ENCODE results near the gene DPM3.

DNA sequence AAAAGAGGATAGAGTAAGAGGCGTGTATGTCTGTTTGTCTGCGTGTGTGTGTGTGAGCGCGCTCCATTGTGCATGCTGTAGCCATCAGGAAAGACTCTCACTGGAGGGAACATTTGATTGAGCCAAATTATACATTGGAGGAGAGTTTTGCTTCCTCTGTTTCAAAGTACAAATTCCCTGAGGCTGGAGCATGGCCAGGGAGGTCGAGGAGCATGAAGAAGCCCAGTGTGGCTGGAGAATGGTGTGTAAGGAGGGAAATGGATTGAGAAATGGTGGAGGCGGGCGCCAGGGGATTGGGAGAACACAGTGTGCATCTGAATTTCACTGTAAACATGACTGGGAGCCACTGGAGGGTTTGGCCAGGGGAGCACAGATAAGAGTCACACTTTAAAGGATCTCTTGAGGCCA, 34.7 kb downstream of the DPM3 start:
- no peak for TF ChIP-seq POLR2A (IDR thresholded peaks at IDR 0.05)
- TF ChIP-seq, protein P1, sequence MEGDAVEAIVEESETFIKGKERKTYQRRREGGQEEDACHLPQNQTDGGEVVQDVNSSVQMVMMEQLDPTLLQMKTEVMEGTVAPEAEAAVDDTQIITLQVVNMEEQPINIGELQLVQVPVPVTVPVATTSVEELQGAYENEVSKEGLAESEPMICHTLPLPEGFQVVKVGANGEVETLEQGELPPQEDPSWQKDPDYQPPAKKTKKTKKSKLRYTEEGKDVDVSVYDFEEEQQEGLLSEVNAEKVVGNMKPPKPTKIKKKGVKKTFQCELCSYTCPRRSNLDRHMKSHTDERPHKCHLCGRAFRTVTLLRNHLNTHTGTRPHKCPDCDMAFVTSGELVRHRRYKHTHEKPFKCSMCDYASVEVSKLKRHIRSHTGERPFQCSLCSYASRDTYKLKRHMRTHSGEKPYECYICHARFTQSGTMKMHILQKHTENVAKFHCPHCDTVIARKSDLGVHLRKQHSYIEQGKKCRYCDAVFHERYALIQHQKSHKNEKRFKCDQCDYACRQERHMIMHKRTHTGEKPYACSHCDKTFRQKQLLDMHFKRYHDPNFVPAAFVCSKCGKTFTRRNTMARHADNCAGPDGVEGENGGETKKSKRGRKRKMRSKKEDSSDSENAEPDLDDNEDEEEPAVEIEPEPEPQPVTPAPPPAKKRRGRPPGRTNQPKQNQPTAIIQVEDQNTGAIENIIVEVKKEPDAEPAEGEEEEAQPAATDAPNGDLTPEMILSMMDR (IDR thresholded peaks at IDR 0.05), result no peak
